Umbilical cord (tissue), 2 donors: Measurements from ENCODE around the gene KCNMA1. TPM values are rescaled to one million over a fixed set of nuclear protein-coding genes. Genes with fewer than 3 reads are reported as not detected.
"Not testable (repeated sequence)": the region's sequence is repeated elsewhere in the genome, so short reads cannot be mapped to it uniquely, and the experiment has no call there.

Experiments
- DNase-seq: peaks from one replicate; pipeline ENCODE4 v3.0.0-alpha.2; 2015; ENCODE audit warnings: low spot score
- total RNA-seq: library from RNA; depleted of rRNA; stranded (reverse); fragments of >200 nt; gene quantifications from one replicate; pipeline ENCODE4 v1.2.3, GENCODE V29; 2014; ENCODE audit warnings: low replicate concordance; ENCODE audit not compliant: insufficient read depth

Gene KCNMA1
- total RNA-seq, 1 donor from 2014 or later, result 79.2 TPM

GRCh38 chr10:77397103-77397502 lies 240.5 kb downstream of the KCNMA1 start:
- DNase-seq, result no peak

- no peak for DNase-seq
Observed at GRCh38 chr10:77396290-77396689, 241.3 kb downstream of the KCNMA1 start.

- DNase-seq, result peak; percentile 17
Observed at GRCh38 chr10:77393821-77394501, 243.6 kb downstream of the KCNMA1 start.

GRCh38 chr10:77393411-77393810 lies 244.2 kb downstream of the KCNMA1 start:
- DNase-seq, result no peak

GRCh38 chr10:77392851-77393250 lies 244.8 kb downstream of the KCNMA1 start:
- peak; percentile 11 for DNase-seq

- DNase-seq, result peak; percentile 42
Observed at GRCh38 chr10:77392236-77392721, 245.3 kb downstream of the KCNMA1 start.

- peak; percentile 85 for DNase-seq
Observed at GRCh38 chr10:77391605-77392235, 245.9 kb downstream of the KCNMA1 start.

GRCh38 chr10:77390481-77390891 lies 247.1 kb downstream of the KCNMA1 start:
- DNase-seq, result peak; percentile 52

- DNase-seq, result no peak
Observed at GRCh38 chr10:77388571-77389100, 249.0 kb downstream of the KCNMA1 start.

- DNase-seq, result not testable (repeated sequence)
Observed at GRCh38 chr10:77387701-77388100, 249.9 kb downstream of the KCNMA1 start.

- no peak for DNase-seq
Observed at GRCh38 chr10:77387247-77387646, 250.4 kb downstream of the KCNMA1 start.

GRCh38 chr10:77386838-77387237 lies 250.8 kb downstream of the KCNMA1 start:
- DNase-seq, result peak; percentile 76

GRCh38 chr10:77386365-77386764 lies 251.2 kb downstream of the KCNMA1 start:
- no peak for DNase-seq

- no peak for DNase-seq
Observed at GRCh38 chr10:77385315-77385714, 252.3 kb downstream of the KCNMA1 start.

GRCh38 chr10:77383861-77384553 lies 253.6 kb downstream of the KCNMA1 start:
- no peak for DNase-seq

GRCh38 chr10:77381750-77382149 lies 255.9 kb downstream of the KCNMA1 start:
- no peak for DNase-seq

GRCh38 chr10:77380723-77381122 lies 256.9 kb downstream of the KCNMA1 start:
- DNase-seq, result no peak

- DNase-seq, result no peak
Observed at GRCh38 chr10:77380191-77380590, 257.4 kb downstream of the KCNMA1 start.

- DNase-seq, result no peak
Observed at GRCh38 chr10:77378366-77379349, 258.9 kb downstream of the KCNMA1 start.

GRCh38 chr10:77377678-77378352 lies 259.8 kb downstream of the KCNMA1 start:
- DNase-seq, result no peak
